ENCODE data around the gene MGAT5. TPM values are rescaled to one million over a fixed set of nuclear protein-coding genes. Genes with fewer than 3 reads are reported as not detected.

The MGAT5 gene
- total RNA-seq, 6 donors from 2014 or later, result 25.3 to 65.5 (median 41.3) TPM

- no peaks in the 10 kb centered on the region for H3K9me3 ChIP-seq
- H3K36me3 ChIP-seq, result no peaks in the 10 kb centered on the region
- no peak overlapping the region for H3K27ac ChIP-seq
- no peak for TF ChIP-seq POLR2AphosphoS5 (IDR thresholded peaks at IDR 0.05)
- no peak for TF ChIP-seq CTCF (IDR thresholded peaks at IDR 0.05)
- no peak for TF ChIP-seq POLR2A (IDR thresholded peaks at IDR 0.05)
- TF ChIP-seq EP300 (IDR thresholded peaks at IDR 0.05), result no peak
- H3K4me3 ChIP-seq, result no peak overlapping the region
- peaks cover 0 to 23% (median 19%) of the 10 kb centered on the region in 4 donors for H3K4me1 ChIP-seq
- DNase-seq, result no peak
- peak in 1 of 2 donors; percentile 68 for ATAC-seq (ENCODE audit: low FRiP score in 2 of 2)
- H3K27me3 ChIP-seq, result no peaks in the 10 kb centered on the region
- 38 to 49% methylated on average over 1 of the region's 1 CpG for WGBS, 2 donors
These were observed 71.1 kb downstream of the MGAT5 start for GRCh38 chr2:134324947-134325346.

DNA sequence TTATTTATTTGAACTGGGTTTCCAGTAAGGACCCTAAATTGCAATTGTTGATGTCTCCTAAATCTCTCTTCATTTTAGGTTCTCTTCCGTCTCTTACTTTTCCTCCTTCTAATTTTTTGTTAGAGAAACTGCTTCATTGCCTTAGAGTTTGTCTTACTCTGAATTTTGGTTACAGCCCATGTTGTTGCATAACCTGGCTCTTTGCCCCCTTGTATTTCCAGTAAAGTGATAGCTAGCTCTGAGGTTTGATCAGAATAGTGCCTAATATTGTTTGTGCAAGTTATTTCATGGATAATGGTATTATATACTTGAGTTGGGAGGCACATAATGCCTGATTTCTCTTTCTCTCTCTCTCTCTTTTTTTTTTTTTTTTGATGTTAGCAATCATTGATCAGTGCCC, 71.8 kb downstream of the MGAT5 start:
- TF ChIP-seq CTCF (IDR thresholded peaks at IDR 0.05), result no peak
- no peak for TF ChIP-seq POLR2AphosphoS5 (IDR thresholded peaks at IDR 0.05)
- no peak for TF ChIP-seq POLR2A (IDR thresholded peaks at IDR 0.05)
- TF ChIP-seq EP300 (IDR thresholded peaks at IDR 0.05), result no peak
- Histone ChIP-seq H3K9me3 (no peaks in the 10 kb centered on the region), H3K4me3 (no peak overlapping the region), H3K36me3 (no peaks in the 10 kb centered on the region), H3K27ac (no peak overlapping the region), H3K27me3 (no peaks in the 10 kb centered on the region), H3K4me1 (peaks cover 0 to 23% (median 19%) of the 10 kb centered on the region in 4 donors)
- 83 to 84% methylated on average over 1 of the region's 1 CpG for WGBS, 2 donors
- no peak for DNase-seq
- no peak for ATAC-seq (ENCODE audit: low FRiP score in 2 of 2)

GRCh38 chr2:134327367-134327766, 73.5 kb downstream of the MGAT5 start:
- Histone ChIP-seq H3K27me3 (no peaks in the 10 kb centered on the region), H3K9me3 (no peaks in the 10 kb centered on the region), H3K27ac (no peak overlapping the region), H3K4me1 (peaks cover 0 to 23% (median 19%) of the 10 kb centered on the region in 4 donors), H3K4me3 (no peak overlapping the region), H3K36me3 (no peaks in the 10 kb centered on the region)
- ATAC-seq (ENCODE audit: low FRiP score in 2 of 2) (no peak), DNase-seq (no peak)
- no peak for TF ChIP-seq EP300 (IDR thresholded peaks at IDR 0.05)
- TF ChIP-seq POLR2A (IDR thresholded peaks at IDR 0.05), result no peak
- no peak for TF ChIP-seq POLR2AphosphoS5 (IDR thresholded peaks at IDR 0.05)
- no peak for TF ChIP-seq CTCF (IDR thresholded peaks at IDR 0.05)
- 85 to 94% methylated on average over 2 of the region's 2 CpGs for WGBS, 2 donors

DNA sequence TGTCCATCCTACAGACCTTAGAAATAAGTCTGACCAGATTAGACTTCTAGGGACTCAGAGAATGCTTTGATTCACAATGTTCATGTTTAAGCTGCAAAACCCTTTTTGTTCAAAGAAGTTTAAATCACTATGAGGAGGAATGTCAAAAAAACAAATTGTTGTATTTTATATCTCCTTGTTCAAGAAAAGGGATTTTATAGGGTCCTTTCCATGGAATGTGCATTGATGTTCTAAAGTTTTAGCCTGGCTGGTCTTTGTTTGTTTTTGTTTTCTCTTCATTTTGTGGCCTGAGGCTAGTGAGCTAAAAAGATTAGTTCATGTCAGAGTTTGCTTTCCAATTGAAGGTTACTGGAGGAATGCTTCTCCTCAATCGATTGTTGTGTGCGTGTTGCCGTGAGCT, 77.2 kb downstream of the MGAT5 start:
- TF ChIP-seq CTCF (IDR thresholded peaks at IDR 0.05), result no peak
- H3K27ac ChIP-seq, result no peak overlapping the region
- no peak overlapping the region for H3K4me3 ChIP-seq
- H3K4me1 ChIP-seq, result no peaks in the 10 kb centered on the region
- H3K9me3 ChIP-seq, result no peaks in the 10 kb centered on the region
- ATAC-seq (ENCODE audit: low FRiP score in 2 of 2) (no peak), DNase-seq (no peak)
- H3K27me3 ChIP-seq, result no peaks in the 10 kb centered on the region
- 99 to 100% methylated on average over 3 of the region's 3 CpGs for WGBS, 2 donors
- no peaks in the 10 kb centered on the region for H3K36me3 ChIP-seq

GRCh38 chr2:134333646-134334189, 79.8 kb downstream of the MGAT5 start:
- Histone ChIP-seq H3K9me3 (no peaks in the 10 kb centered on the region), H3K4me1 (no peaks in the 10 kb centered on the region), H3K27ac (no peak overlapping the region), H3K4me3 (no peak overlapping the region), H3K36me3 (no peaks in the 10 kb centered on the region), H3K27me3 (no peaks in the 10 kb centered on the region)
- ATAC-seq (ENCODE audit: low FRiP score in 2 of 2) (no peak), DNase-seq (no peak)
- 82 to 85% methylated on average over 3 of the region's 3 CpGs for WGBS, 2 donors
- TF ChIP-seq POLR2AphosphoS5 (IDR thresholded peaks at IDR 0.05), result no peak
- TF ChIP-seq POLR2A (IDR thresholded peaks at IDR 0.05), result no peak
- TF ChIP-seq EP300 (IDR thresholded peaks at IDR 0.05), result no peak
- TF ChIP-seq CTCF (IDR thresholded peaks at IDR 0.05), result no peak
